ENCODE results near the gene ATP5F1E.

The ATP5F1E gene

GRCh38 chr20:59004763-59005522 lies 27.2 kb downstream of the ATP5F1E start:
- DNase-seq = no peak

GRCh38 chr20:59004493-59004762 lies 27.7 kb downstream of the ATP5F1E start:
- no peak for DNase-seq

DNA sequence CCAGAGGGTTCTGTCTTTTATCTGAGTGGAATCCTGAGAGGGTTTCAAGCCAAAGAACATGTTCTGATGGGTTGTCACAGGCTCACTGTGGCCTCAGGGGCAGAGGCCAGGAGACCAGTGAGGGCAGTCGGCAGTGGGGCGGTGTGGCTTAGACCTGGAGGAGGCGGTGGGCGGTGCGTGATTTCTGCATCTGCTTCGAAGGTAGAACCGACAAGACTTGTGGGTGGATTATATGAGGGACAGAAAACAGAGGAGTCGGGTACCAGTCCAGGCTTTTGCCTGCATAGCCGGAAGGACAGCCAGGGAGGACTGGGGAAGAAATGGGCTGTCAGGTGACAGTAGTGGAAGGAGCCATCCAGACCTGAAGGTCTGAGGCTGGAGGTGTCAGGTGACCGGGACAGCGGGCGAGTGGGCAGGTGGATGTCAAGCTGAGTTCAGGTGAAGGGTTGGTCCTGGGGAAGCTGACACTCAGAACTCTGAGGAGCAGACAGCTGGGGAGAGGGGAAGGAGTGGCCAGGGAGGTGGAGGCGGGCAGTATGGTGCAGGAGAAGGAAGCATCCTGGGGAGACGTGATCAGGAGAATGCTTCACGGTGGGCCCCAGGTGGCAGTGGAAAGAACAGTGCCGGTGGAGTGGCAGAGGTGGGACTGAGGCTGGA lies 28.2 kb downstream of the ATP5F1E start:
- no peak for DNase-seq

- no peak for DNase-seq
Measured at GRCh38 chr20:59002874-59003399, 29.2 kb downstream of the ATP5F1E start.

DNA sequence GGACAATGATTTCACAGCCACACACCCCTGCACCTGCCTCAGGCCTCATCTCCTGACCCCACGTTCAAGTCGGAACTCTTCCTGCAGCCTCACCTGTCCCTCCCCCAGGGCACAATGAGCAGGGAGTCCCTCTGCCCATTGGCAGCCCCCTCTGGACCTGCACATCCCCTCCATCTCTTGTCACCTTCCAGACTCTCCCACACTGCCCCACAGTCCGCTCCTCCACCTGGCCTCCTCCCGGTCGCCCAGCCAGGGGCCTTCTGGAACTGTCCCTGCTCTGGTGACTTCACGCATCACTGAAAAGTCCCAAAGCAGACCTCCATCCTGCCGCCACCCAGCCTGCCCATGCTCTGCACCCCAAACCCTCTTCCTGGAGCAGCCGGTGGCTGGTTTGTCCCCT lies 29.7 kb downstream of the ATP5F1E start:
- no peak for DNase-seq

- DNase-seq = no peak
Measured at GRCh38 chr20:59001449-59002171, 30.5 kb downstream of the ATP5F1E start.

DNA sequence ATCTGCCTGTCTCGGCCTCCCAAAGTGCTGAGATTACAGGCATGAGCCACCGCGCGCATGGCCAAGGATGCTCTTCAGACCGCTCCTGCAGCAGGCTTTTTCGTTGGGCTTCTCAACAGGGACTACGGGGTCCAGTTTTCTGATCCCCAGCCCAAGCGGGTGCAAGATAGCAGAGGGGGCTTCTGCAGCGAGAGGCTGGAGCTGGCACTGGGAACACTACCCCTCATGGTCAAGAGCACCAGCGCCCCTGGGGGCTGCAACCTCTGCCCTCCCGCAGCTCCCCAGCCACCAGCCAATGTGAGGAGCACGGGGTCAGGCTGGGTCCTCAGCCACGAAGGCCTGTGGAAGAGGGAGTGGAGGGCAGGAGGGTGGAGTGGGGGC lies 31.1 kb downstream of the ATP5F1E start:
- no peak for DNase-seq

DNA sequence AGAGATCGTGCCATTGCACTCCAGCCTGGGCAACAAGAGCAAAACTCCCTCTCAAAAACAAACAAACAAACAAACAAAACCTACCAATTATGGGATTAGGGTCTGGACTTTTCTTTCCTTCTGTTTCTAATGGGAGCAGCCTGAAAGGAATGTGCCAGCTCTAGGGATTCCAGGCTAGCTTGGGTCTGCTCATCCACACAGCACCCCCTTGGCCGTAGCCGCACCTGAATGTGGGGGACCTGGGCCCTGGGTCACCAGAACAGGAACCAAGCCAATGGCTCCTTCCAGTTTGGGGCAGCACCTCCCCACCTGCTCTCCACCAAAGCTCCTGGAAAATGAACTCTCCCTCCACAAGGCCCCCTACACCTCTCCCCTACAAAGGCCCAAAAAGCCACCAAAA lies 31.8 kb downstream of the ATP5F1E start:
- DNase-seq = no peak

DNA sequence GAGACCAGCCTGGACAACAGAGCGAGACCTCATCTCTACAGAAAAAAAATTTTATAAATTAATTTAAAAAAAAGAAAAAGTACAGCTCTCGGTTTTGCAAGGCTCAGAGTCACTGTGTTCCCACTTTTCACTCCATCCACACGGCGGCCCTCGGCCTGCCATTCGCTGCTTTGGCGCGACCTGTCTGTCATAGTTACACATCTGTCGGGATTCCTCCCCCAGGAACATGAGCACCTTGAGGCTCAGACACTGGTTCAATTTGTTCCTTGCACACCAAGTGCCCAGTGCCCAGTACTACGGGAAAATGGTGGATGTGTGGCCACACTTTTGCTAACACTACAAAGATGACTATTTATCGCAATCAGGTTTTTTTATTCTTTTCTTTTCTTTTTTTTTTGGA lies 33.5 kb downstream of the ATP5F1E start:
- no peak for DNase-seq

- no peak for DNase-seq
Measured at GRCh38 chr20:58997141-58997770, 34.9 kb downstream of the ATP5F1E start.

DNA sequence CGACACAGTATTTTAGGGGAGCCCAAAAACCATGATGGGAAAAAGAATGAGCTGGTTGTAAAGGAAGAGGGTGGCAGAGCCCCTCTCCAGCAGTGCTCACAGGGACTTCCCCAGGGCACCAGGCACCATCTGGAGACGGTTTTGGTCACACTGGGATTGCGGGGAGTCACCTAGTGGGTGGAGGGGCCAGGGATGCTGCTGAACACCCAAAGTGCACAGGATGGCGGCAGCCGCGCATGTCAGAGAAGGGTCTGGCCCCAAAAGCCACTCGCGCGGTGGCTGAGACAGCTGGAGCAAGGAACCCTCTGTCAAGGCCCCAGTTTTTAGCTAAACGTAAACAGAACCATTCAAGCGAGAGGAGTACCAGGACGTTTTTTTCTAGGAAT lies 35.9 kb downstream of the ATP5F1E start:
- no peak for DNase-seq

DNA sequence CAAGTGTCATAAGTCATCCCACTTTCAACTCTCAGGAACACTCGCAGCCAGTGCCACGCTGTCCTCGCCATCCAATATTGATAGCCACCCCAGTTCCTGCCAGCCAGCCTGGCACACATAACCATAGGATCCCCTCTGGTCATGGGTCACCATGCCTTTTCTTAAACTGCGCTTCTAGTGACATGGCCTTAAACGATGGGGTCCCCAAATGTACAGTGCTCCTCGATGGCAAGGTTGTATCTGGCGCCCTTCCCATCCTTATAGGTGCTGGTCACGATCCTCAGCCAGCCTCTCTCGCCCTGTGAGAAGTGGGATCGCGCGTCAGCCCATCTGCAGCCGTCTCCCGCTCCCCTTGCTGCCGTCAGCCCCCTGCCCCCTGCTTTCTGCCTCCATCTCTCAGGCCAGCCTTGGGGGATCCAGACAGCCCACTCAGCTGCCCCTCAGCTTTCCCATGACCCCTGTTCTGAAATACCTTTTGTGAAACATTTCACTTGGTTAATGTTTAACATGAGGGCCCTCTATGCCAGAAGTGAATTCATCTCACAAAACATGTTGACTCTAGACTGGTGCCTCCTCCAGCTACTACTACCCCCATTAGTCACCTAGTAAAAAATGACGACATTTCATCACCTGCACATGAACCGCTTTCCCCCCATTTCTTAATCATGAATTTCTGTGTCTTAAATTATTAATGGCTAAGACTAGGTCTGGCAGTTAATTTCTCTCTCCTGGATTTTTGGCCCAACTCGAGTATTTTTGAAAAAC lies 36.5 kb downstream of the ATP5F1E start:
- DNase-seq = no peak

DNA sequence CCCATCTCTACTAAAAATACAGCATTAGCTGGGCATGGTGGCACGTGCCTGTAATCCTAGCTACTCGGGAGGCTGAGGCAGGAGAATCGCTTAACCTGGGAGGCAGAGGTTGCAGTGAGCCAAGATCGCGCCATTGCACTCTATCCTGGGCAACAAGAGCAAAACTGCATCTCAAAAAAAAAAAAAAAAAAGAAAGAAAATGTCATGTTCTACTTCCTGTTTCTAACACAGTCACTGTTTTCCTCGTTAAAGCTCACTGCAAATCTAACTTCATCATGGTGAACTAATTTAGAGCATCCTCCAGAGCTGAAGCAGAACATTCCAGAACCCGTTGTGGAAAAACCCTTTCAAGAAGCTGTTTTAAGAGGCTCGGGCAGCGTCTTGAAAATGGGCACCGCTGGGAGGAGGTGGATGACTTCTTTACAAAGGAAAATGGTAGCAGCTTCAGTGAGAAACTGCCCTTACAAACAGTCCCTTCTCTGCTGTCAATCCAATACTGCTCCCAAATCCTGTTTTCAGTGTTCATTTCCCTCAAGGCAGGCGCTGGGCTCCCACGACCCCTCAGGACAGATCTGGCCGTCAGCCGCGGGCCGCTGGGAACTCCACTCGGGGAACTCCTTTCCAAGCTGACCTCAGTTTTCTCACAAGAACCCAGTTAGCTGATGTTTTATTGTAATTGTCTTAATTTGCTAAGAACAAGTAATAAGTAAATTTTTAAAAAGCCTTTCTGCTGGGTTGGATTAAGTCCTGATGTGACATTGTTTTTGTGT lies 37.6 kb downstream of the ATP5F1E start:
- DNase-seq = no peak

DNA sequence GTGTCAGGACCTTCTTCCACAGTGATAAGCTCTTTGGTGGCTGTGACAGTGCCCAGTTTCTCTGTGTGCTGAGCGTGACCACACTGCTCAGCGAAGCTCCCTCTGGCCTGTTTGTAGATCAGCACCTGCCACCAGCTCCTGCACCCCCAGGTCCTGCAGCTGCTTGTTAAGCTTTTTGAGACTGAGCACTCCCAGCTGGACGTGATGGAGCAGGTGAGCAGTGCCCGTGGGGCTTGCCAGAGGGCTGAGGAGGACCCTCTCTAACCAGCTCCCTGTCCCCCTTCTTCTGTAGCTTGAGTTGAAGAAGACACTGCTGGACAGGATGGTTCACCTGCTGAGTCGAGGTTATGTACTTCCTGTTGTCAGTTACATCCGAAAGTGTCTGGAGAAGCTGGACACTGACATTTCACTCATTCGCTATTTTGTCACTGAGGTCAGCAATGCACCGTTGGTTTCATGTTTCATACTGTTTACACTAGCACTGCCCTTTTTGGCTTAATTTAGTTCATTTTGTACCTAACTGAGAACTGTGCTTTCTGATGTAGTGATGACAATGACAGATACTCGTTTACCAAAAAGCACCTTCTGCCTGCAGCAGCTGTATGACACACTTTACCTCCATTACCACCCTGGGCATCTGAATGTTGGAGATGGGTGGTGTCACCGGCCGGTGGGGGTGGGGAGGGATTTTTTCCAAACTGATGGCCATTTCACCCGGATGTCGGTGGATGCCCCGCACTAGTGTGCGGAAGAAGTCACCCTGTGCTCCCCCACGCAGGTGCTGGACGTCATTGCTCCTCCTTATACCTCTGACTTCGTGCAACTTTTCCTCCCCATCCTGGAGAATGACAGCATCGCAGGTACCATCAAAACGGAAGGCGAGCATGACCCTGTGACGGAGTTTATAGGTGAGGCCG lies 38.5 kb downstream of the ATP5F1E start:
- DNase-seq = no peak

GRCh38 chr20:58992911-58993310 lies 39.2 kb downstream of the ATP5F1E start:
- DNase-seq = no peak

GRCh38 chr20:58991715-58992114 lies 40.4 kb downstream of the ATP5F1E start:
- no peak for DNase-seq

DNA sequence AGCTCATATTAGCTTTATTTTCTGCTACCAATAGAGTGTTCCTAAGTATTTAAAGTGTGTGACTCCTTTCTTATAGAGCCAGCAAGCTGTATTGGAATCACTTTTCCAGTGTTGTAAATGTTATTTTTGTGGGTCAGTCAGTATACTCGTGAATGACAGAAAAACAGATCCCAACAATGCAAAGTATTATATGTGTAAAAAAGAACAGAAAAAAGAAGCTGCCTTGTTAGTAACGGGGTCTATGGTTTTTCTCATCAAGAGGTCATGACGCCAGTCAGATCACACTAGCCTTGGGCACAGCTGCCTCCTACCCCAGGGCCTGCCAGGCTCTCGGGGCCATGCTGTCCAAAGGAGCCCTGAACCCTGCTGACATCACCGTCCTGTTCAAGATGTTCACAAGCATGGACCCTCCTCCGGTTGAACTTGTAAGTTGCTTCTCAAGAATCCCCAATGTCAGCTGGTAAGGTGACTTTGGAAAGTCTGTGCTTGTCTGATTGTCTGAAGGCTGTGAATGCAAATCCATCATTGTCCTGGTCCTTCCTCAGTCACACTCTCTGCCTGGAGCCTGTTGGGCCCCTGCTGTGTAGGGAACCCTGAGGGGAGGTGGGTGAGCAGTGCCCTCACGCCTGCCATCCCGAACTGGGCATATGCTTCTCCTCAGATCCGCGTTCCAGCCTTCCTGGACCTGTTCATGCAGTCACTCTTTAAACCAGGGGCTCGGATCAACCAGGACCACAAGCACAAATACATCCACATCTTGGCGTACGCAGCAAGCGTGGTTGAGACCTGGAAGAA lies 41.3 kb downstream of the ATP5F1E start:
- DNase-seq = no peak

- no peak for DNase-seq
Measured at GRCh38 chr20:58989196-58989595, 42.9 kb downstream of the ATP5F1E start.

GRCh38 chr20:58988565-58988882 lies 43.6 kb downstream of the ATP5F1E start:
- DNase-seq = no peak
